OCI-LY7 (cell line): ENCODE data around the gene ZBTB21. TPM values are rescaled to one million over a fixed set of nuclear protein-coding genes. Genes with fewer than 3 reads are reported as not detected.

Source experiments
- BruUV-seq: library from RNA; stranded (reverse); fragments of 400-500 nt; replicated peaks from 2 replicates; lab custom pipeline; 2021; lab: Mats Ljungman, UMichigan
- CTCF ChIA-PET: fragments of 300-600 bp; sonication (Branson Sonifier 250); formaldehyde crosslinking; loops from one replicate; lab custom pipeline; 2022; ENCODE audit warnings: antibody characterized with exemption; ENCODE audit not compliant: unreplicated experiment; lab: Charles Lee
- POLR2A ChIA-PET: fragments of 300-600 bp; sonication (Branson Sonifier 250); formaldehyde crosslinking; loops from one replicate; lab custom pipeline; 2022; ENCODE audit warnings: antibody characterized with exemption; lab: Charles Lee
- DNase-seq: peaks from one replicate; pipeline ENCODE4 v3.0.0-alpha.2; 2015; ENCODE audit warnings: low spot score
- H2AFZ ChIP-seq: fragments of 200-600 bp; sonication (generic), shearing (Covaris generic); 2 replicates; pipeline ENCODE4 v1.6.1; 2014; ENCODE audit warnings: mild to moderate bottlenecking, antibody characterized with exemption, low read length, moderate library complexity
- H3K27ac ChIP-seq: fragments of 200-600 bp; sonication (generic); 2 replicates; pipeline ENCODE4 v1.5.1; 2014; ENCODE audit warnings: mixed run types, low read depth, mild to moderate bottlenecking, moderate library complexity, low read length, inconsistent platforms; ENCODE audit not compliant: poor library complexity, severe bottlenecking
- H3K36me3 ChIP-seq: fragments of 200-600 bp; sonication (generic); 2 replicates; pipeline ENCODE4 v1.6.1; 2014; ENCODE audit warnings: mild to moderate bottlenecking, antibody characterized with exemption, low read length, moderate library complexity, mixed read lengths; ENCODE audit not compliant: insufficient read depth
- H3K4me1 ChIP-seq: fragments of 200-600 bp; sonication (generic); 2 replicates; pipeline ENCODE4 v1.5.1; 2014; ENCODE audit warnings: mild to moderate bottlenecking, low read length; ENCODE audit not compliant: insufficient read depth, poor library complexity, severe bottlenecking
- H3K4me2 ChIP-seq: fragments of 200-600 bp; sonication (generic); 2 replicates; pipeline ENCODE4 v1.6.1; 2014; ENCODE audit warnings: mild to moderate bottlenecking, low read length
- H3K4me3 ChIP-seq: fragments of 200-600 bp; sonication (generic); 2 replicates; pipeline ENCODE4 v1.5.1; 2014; ENCODE audit warnings: mild to moderate bottlenecking, low read depth, low read length; ENCODE audit not compliant: poor library complexity, severe bottlenecking
- H3K79me2 ChIP-seq: fragments of 200-600 bp; sonication (generic); 2 replicates; pipeline ENCODE4 v1.6.1; 2016; ENCODE audit warnings: low read depth, mild to moderate bottlenecking, low read length, moderate library complexity, mixed read lengths; ENCODE audit not compliant: insufficient read depth
- H3K9me2 ChIP-seq: fragments of 200-600 bp; sonication (generic); 2 replicates; pipeline ENCODE4 v1.6.1; 2016; ENCODE audit warnings: mild to moderate bottlenecking, low read length, mixed read lengths; ENCODE audit not compliant: insufficient read depth
- H3K9me3 ChIP-seq: fragments of 200-600 bp; sonication (generic); 2 replicates; pipeline ENCODE4 v1.6.1; 2014; ENCODE audit warnings: mild to moderate bottlenecking, mixed run types, low read length, mixed read lengths
- H4K20me1 ChIP-seq: fragments of 200-600 bp; sonication (generic); 2 replicates; pipeline ENCODE4 v1.6.1; 2014; ENCODE audit warnings: mild to moderate bottlenecking, antibody characterized with exemption, low read length, moderate library complexity, mixed read lengths; ENCODE audit not compliant: insufficient read depth
- CTCF ChIP-seq: fragments of 200-600 bp; sonication (generic); conservative IDR thresholded peaks from 2 replicates; pipeline ENCODE4 v1.5.1; 2014; ENCODE audit warnings: mild to moderate bottlenecking, antibody characterized with exemption, low read length, moderate library complexity, mixed read lengths
- EZH2phosphoT487 ChIP-seq: fragments of 200-600 bp; sonication (generic); IDR thresholded peaks from 2 replicates; pipeline ENCODE4 v1.6.1; 2018; ENCODE audit warnings: low read depth, borderline replicate concordance, mild to moderate bottlenecking, mixed run types, antibody characterized with exemption, low read length, moderate library complexity, mixed read lengths
- intact Hi-C: fragments of 100-400 bp; cut with micrococcal nuclease; formaldehyde crosslinking; loops from one replicate; pipeline ENCODE4 v1.10.0; 2022; ENCODE audit not compliant: unreplicated experiment
- total RNA-seq, 2 experiments: library from RNA; depleted of rRNA in 1 of 2; stranded (reverse); fragments of >200 nt in 1 of 2; shearing (Covaris generic) in 1 of 2; gene quantifications; 2 replicates each; pipeline ENCODE4 v1.2.3, GENCODE V29; 2014 to 2022

Gene ZBTB21
- total RNA-seq, 2 experiments from 2014 or later = 10.0 to 19.6 TPM

GRCh38 chr21:42026082-42026435 lies 15.9 kb upstream of the ZBTB21 start:
- intact Hi-C loops = no loop called here
- no peak overlapping the region for H3K4me2 ChIP-seq
- H3K36me3 ChIP-seq = no peaks in the 10 kb centered on the region
- H3K79me2 ChIP-seq = no peaks in the 10 kb centered on the region
- CTCF ChIA-PET = no interaction called here
- no peak overlapping the region for H3K4me3 ChIP-seq
- H3K4me1 ChIP-seq = peaks cover 36% of the 10 kb centered on the region
- no peaks in the 10 kb centered on the region for H4K20me1 ChIP-seq
- POLR2A ChIA-PET = interaction anchor here (0.6 to 0.9 kb wide), 2 partner anchors 201 to 1620 kb away, joined by 3 to 6 read pairs; no protein-coding TSS in a partner anchor
- no peak for TF ChIP-seq EZH2phosphoT487
- TF ChIP-seq CTCF = no peak
- H3K27ac ChIP-seq = no peak overlapping the region
- no peaks in the 10 kb centered on the region for H3K9me2 ChIP-seq
- BruUV-seq = no TSS peak
- DNase-seq = no peak
- H3K9me3 ChIP-seq = no peaks in the 10 kb centered on the region
- no peak overlapping the region for H2AFZ ChIP-seq

GRCh38 chr21:42025376-42026081 lies 15.4 kb upstream of the ZBTB21 start:
- H3K9me3 ChIP-seq = no peaks in the 10 kb centered on the region
- no peak overlapping the region for H3K27ac ChIP-seq
- no peaks in the 10 kb centered on the region for H3K36me3 ChIP-seq
- no peak for DNase-seq
- no peaks in the 10 kb centered on the region for H4K20me1 ChIP-seq
- H2AFZ ChIP-seq = no peak overlapping the region
- no peaks in the 10 kb centered on the region for H3K79me2 ChIP-seq
- ChIA-PET POLR2A (interaction anchor here (0.6 to 0.9 kb wide), 2 partner anchors 201 to 1620 kb away, joined by 3 to 6 read pairs; no protein-coding TSS in a partner anchor), CTCF (no interaction called here)
- TF ChIP-seq EZH2phosphoT487 (no peak), CTCF (no peak)
- H3K4me1 ChIP-seq = peaks cover 30% of the 10 kb centered on the region
- intact Hi-C loops = no loop called here
- BruUV-seq = no TSS peak
- H3K4me2 ChIP-seq = no peak overlapping the region
- H3K9me2 ChIP-seq = no peaks in the 10 kb centered on the region
- no peak overlapping the region for H3K4me3 ChIP-seq

GRCh38 chr21:42022906-42023305 lies 12.7 kb upstream of the ZBTB21 start:
- H4K20me1 ChIP-seq = no peaks in the 10 kb centered on the region
- TF ChIP-seq EZH2phosphoT487 (no peak), CTCF (no peak)
- peaks cover 18% of the 10 kb centered on the region for H3K4me1 ChIP-seq
- no peak for DNase-seq
- intact Hi-C loops = no loop called here
- H2AFZ ChIP-seq = no peak overlapping the region
- no peak overlapping the region for H3K4me2 ChIP-seq
- BruUV-seq = no TSS peak
- no peaks in the 10 kb centered on the region for H3K9me3 ChIP-seq
- no peaks in the 10 kb centered on the region for H3K9me2 ChIP-seq
- no peaks in the 10 kb centered on the region for H3K36me3 ChIP-seq
- ChIA-PET CTCF (no interaction called here), POLR2A (no interaction called here)
- H3K27ac ChIP-seq = no peak overlapping the region
- no peak overlapping the region for H3K4me3 ChIP-seq
- no peaks in the 10 kb centered on the region for H3K79me2 ChIP-seq
